Measurements from ENCODE around the gene EEPD1.

DNA sequence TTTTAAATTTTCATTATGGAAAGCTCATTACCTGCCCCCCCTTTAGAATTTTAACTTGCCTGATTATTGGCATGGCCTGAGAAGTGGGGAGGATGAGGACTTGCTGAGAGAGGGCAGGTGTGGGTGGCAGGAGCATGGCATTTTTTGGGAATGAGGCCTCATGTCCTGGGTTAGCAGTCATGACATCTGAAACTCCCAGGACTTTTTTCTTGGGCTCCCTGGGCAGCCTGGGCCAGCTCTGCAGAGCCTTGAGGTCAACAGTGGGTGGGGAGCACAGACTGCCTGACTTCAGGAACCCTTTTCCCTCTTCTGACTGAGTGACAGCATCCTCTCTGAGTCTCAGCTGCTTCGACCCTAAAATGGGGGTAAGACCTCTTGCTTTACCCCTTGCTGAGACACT is 46.3 kb downstream of the EEPD1 start:
- TF ChIP-seq MXI1 (IDR thresholded peaks at IDR 0.05; ENCODE audit: low read depth, low read length) (no peak), EP300 (IDR thresholded peaks at IDR 0.05; ENCODE audit: borderline replicate concordance in 1 of 2, low read depth in 1 of 2, low read length in 1 of 2) (no peak), GATA2 (CRISPR knock-in tag; IDR thresholded peaks at IDR 0.05) (no peak), JUND (IDR thresholded peaks at IDR 0.05) (no peak), SMC3 (IDR thresholded peaks at IDR 0.05; ENCODE audit: low read depth, low read length) (no peak), YY1 (IDR thresholded peaks at IDR 0.05; ENCODE audit: low read depth) (no peak), EZH2phosphoT487 (IDR thresholded peaks at IDR 0.05; ENCODE audit: borderline replicate concordance, low read depth) (no peak)
- TF ChIP-seq, protein P1, sequence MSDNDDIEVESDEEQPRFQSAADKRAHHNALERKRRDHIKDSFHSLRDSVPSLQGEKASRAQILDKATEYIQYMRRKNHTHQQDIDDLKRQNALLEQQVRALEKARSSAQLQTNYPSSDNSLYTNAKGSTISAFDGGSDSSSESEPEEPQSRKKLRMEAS (IDR thresholded peaks at IDR 0.05; ENCODE audit: low read depth) = no peak
- TF ChIP-seq, protein P2, sequence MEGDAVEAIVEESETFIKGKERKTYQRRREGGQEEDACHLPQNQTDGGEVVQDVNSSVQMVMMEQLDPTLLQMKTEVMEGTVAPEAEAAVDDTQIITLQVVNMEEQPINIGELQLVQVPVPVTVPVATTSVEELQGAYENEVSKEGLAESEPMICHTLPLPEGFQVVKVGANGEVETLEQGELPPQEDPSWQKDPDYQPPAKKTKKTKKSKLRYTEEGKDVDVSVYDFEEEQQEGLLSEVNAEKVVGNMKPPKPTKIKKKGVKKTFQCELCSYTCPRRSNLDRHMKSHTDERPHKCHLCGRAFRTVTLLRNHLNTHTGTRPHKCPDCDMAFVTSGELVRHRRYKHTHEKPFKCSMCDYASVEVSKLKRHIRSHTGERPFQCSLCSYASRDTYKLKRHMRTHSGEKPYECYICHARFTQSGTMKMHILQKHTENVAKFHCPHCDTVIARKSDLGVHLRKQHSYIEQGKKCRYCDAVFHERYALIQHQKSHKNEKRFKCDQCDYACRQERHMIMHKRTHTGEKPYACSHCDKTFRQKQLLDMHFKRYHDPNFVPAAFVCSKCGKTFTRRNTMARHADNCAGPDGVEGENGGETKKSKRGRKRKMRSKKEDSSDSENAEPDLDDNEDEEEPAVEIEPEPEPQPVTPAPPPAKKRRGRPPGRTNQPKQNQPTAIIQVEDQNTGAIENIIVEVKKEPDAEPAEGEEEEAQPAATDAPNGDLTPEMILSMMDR (IDR thresholded peaks at IDR 0.05) = no peak
- TF ChIP-seq, protein P3, sequence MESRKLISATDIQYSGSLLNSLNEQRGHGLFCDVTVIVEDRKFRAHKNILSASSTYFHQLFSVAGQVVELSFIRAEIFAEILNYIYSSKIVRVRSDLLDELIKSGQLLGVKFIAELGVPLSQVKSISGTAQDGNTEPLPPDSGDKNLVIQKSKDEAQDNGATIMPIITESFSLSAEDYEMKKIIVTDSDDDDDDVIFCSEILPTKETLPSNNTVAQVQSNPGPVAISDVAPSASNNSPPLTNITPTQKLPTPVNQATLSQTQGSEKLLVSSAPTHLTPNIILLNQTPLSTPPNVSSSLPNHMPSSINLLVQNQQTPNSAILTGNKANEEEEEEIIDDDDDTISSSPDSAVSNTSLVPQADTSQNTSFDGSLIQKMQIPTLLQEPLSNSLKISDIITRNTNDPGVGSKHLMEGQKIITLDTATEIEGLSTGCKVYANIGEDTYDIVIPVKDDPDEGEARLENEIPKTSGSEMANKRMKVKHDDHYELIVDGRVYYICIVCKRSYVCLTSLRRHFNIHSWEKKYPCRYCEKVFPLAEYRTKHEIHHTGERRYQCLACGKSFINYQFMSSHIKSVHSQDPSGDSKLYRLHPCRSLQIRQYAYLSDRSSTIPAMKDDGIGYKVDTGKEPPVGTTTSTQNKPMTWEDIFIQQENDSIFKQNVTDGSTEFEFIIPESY (IDR thresholded peaks at IDR 0.05; ENCODE audit: borderline replicate concordance, low read depth) = no peak

All from SK-N-SH (cell line).